GM18870 (cell line): ENCODE results near the gene HBS1L.
A peak's percentile ranks its signal among the peaks of the same experiment; 100 is the strongest.

Experiments
- ATAC-seq: cut with Tn5 transposase; IDR thresholded peaks from one replicate; pipeline ENCODE4 v1.9.1; 2021; ENCODE audit warnings: moderate library complexity; ENCODE audit not compliant: unreplicated experiment

The HBS1L gene

GRCh38 chr6:135038335-135038734, 16.3 kb downstream of the HBS1L start:
- no peak for ATAC-seq

- ATAC-seq = no peak
Measured at GRCh38 chr6:135037541-135037940, 17.1 kb downstream of the HBS1L start.

GRCh38 chr6:135036731-135037420, 17.7 kb downstream of the HBS1L start:
- ATAC-seq = no peak

- no peak for ATAC-seq
Measured at GRCh38 chr6:135033238-135033637, 21.4 kb downstream of the HBS1L start.

- no peak for ATAC-seq
Measured at GRCh38 chr6:135030532-135031178, 24.0 kb downstream of the HBS1L start.

DNA sequence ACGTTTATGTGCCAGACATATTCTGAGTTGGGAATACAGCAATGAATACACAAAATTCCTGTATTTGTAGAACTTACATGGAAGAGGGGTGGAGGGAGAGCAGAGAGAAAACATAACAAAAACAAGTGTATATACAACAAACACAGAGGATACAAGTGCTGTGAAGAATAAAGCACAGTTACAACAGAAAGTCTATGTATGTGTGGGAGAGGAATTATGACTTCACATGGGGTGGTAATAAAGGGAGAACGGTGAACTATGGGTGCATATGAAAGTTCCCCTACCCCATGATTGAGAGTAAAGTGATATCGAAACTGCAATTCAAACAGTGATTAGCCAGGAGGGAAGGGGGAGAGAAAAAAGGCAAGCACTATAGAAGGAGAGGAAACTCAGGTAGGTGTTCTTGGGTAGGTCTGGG, 24.6 kb downstream of the HBS1L start:
- ATAC-seq = peak; percentile 94

DNA sequence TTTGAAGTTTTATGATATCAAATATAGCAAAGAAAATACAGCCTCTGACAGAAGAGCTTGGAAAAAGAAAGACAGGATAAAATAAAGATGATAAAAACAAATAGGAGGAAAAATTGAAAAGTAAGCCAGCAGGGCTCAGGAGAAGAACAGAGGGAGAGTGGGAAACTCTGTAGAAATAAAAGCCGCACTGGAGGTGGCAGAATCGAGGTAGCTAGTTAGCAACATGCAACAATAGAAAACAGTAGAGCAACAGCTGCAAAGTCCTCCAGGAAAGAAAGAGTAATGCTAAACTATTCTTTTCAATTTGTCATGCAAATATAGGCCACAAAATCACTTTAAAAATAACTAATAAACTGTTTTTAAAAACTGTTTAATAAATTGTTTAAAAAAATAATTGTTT, 28.8 kb downstream of the HBS1L start:
- no peak for ATAC-seq

- ATAC-seq = no peak
Measured at GRCh38 chr6:135025175-135025574, 29.4 kb downstream of the HBS1L start.

- no peak for ATAC-seq
Measured at GRCh38 chr6:135022050-135022697, 32.4 kb downstream of the HBS1L start.

DNA sequence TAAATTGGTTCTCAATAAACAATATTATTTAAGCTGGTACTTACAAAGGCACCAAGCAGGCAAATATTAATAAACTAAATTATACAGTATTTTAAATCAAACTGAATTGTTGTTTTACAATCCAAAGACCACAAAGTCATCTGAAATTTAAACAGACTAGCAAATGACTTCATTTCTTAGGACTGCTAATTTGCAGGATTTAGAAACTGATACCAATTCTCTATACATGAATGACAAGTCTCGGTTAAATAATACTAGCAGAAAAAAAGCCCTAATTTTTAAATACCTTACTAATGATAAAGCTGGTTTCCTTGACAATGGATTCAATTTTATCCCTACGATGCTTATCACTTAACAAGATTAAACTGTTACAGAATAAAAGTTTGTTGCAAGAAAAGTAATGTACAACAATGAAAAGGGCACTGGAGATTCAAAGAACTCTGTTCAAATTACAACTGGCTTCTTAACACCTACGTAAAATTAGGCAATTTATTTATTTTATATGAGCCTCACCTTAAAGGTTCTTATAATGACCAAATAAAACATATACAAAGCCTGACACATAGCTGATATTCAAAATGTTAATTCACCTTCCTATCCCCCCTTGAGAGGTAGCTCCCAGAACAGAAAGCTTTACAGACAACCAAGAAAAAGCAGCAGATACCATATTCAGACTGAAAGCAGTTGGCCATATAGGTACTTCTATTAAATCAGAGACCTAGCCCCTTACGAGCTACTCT, 33.1 kb downstream of the HBS1L start:
- no peak for ATAC-seq

GRCh38 chr6:135018941-135019340, 35.7 kb downstream of the HBS1L start:
- no peak for ATAC-seq

GRCh38 chr6:135018052-135018451, 36.6 kb downstream of the HBS1L start:
- ATAC-seq = no peak

GRCh38 chr6:135014353-135014832, 40.2 kb downstream of the HBS1L start:
- ATAC-seq = peak; percentile 80

DNA sequence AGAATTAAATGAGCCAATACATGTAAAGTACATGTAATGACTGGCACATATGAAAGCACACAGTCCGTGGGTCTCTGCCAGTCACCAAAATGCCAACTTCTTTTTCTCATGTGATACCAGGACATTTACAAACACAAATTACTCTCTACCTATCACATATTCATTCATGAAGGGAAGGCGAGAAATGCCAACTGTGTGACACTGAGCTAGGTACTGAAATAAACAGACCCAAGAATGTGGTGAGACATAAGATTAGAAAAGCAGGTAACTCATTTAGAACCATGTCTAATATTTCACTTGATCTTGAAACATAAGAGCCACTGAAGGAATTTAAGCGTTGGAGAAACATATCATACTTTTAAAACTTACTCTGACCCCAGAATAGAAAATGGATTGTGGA, 41.4 kb downstream of the HBS1L start:
- no peak for ATAC-seq

DNA sequence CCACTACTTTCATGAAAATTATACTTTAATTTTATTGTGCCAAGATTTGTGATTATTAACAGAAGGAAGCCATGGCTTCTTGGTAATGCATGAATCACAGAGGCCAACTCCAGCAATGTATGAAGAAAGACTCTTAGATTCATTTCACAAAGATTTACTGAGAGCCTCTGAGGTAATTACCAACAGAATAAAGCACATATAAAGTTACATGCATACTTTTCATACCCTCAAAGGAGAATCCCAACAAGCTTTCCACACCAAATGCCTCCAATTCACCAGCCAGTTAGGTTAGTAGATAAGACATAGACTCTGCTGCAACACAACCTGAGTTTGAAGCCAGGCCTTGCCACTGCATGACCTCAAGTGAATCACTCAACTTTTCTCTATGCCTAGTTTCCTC, 41.9 kb downstream of the HBS1L start:
- no peak for ATAC-seq

DNA sequence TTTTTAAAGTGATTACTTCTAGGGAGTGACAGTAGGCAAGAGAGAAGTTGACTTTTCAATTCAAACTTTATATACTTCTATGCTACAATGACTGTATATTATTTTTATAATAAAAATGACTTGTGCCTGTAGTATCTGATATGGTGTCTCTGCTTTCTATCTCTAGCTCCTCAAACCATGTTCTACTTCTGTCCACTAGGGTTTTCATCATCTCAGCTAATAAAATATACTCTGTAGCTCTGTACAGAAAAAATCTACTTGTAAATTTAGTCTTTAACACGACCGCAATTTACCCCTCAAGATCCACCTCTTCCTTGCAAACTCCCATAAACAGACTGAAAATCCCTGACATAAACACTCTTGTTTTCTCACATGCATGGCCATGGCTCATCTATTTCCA, 42.3 kb downstream of the HBS1L start:
- ATAC-seq = no peak

DNA sequence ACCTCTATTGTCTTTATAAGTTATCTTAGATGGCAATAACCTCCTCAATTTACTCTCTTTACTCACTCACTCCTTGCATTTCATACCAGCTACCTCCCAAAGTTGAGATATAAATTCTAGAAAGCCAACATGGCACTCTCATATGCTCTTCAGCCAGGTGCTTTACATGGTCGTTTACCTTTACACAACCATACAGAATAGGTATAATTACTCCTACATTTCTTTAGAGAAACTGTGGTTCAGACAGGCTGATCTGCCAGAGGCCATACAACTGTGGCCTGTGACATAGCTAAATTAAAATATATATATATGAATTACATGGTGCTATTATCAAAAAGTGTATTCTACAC, 45.7 kb downstream of the HBS1L start:
- no peak for ATAC-seq

DNA sequence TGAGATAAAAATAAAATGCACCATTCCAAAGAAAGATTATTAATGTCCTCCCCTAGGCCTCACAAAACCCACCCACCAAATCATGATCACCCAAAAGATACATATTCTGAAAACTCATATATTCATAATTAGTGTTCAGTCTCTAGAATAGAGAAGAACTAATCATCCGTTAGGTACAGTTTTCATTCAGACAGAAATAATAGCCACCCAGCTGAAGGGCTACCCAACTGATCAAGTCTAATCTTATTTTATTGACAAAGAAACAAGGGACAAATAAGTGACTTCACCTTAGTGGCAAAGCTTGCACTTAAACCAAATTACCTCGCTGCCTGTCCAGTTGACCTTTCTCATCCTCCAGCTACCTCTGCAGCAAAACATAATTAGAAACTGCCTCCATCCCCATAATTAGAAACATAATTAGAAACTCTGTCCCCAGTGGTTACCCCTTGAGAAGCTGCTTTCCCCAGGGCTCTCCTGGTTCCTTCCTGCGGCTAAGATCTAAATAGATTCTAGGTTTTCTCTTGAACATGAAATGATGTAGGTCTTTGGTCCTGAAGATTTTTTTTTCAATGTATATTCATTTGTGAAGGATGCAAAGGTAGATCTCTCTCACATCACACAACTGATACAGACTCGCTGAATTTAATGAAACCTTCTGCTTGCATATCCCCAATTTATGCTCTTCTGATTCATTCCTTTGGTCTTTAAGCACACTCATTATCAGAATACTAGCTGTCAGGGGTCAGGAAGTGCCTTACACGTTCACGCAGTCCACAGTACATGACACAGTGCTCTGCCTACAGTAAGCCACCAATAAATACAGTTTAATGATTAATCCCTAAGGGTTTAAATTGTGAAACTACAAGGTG, 46.3 kb downstream of the HBS1L start:
- ATAC-seq = peak; percentile 86

DNA sequence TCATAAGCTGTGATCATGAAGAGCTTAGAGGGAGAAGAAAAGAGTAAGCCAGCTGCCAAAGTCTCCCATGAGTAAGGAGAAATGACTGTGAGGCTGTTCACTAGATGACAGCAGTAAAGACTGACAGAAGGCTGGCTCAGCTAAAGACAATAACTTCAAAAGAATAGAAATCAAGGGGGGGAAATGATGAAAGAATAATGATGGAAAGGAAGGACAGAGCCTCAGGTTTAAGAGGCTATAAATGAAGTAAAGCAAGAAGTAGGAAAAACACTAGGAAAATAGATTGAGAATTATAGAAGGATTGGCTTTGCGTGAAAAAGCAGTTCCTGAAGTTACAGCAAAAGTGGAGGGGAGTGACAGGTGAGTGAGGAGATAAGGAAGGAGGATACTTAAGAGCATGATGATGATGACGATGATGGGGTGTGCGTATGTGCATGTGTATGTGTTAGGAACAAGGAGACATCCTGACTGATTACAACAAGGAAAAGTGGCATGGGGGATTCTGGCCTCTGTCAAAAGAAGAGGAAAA, 48.2 kb downstream of the HBS1L start:
- no peak for ATAC-seq

GRCh38 chr6:135004399-135004798, 50.2 kb downstream of the HBS1L start:
- no peak for ATAC-seq
